Activated B cell treated with CpG ODN at 0.5 μM for 24 hours (primary cell): ENCODE data around the gene ROBO2. TPM values are rescaled to one million over a fixed set of nuclear protein-coding genes. Genes with fewer than 3 reads are reported as not detected.

ENCODE experiments used
- ATAC-seq: fragments of 200-7000 bp; cut with Tn5 transposase; one replicate; pipeline ENCODE4 v1.10.0; 2021; ENCODE audit warnings: low read depth, mild to moderate bottlenecking, moderate library complexity
- CTCF ChIA-PET: fragments of 350-600 bp; sonication (Branson Sonifier 250); formaldehyde crosslinking; loops from one replicate; lab custom pipeline; 2021; ENCODE audit warnings: antibody characterized with exemption; lab: Charles Lee
- POLR2A ChIA-PET: fragments of 350-600 bp; sonication (Branson Sonifier 250); formaldehyde crosslinking; loops from one replicate; lab custom pipeline; 2021; ENCODE audit warnings: antibody characterized with exemption; lab: Charles Lee
- DNase-seq: peaks from one replicate; pipeline ENCODE4 v3.0.0; 2022
- H3K27ac Mint-ChIP-seq: one replicate; pipeline ENCODE4 v1.8.0; 2020; ENCODE audit warnings: mixed read lengths
- H3K27me3 Mint-ChIP-seq: one replicate; pipeline ENCODE4 v1.8.0; 2021; ENCODE audit warnings: mixed read lengths
- H3K36me3 Mint-ChIP-seq: one replicate; pipeline ENCODE4 v1.8.0; 2021; ENCODE audit warnings: low read depth, mixed read lengths
- H3K4me1 Mint-ChIP-seq: one replicate; pipeline ENCODE4 v1.8.0; 2021; ENCODE audit warnings: mixed read lengths
- H3K4me3 Mint-ChIP-seq: one replicate; pipeline ENCODE4 v1.8.0; 2020; ENCODE audit warnings: mild to moderate bottlenecking, mixed read lengths
- H3K9me3 Mint-ChIP-seq: one replicate; pipeline ENCODE4 v1.8.0; 2020; ENCODE audit warnings: mixed read lengths
- CTCF ChIP-seq: fragments of 200-600 bp; IDR thresholded peaks from one replicate; pipeline ENCODE4 v1.8.0; 2022; ENCODE audit warnings: antibody characterized with exemption, mild to moderate bottlenecking
- intact Hi-C: fragments of 100-400 bp; cut with micrococcal nuclease; formaldehyde crosslinking; loops from one replicate; pipeline ENCODE4 v1.15.1; 2024
- total RNA-seq: library from RNA; stranded (reverse); gene quantifications from 2 replicates; pipeline ENCODE4 v1.2.3, GENCODE V29; 2022

The ROBO2 gene
- total RNA-seq, 1 donor from 2014 or later: not detected

GRCh38 chr3:77137559-77137958, 97.7 kb downstream of the ROBO2 start:
- no peak for TF ChIP-seq CTCF
- intact Hi-C loops: no loop called here
- Mint-ChIP-seq H3K9me3 (peaks cover 4% of the 10 kb centered on the region), H3K4me1 (no peaks in the 10 kb centered on the region), H3K4me3 (no peak overlapping the region), H3K27me3 (no peaks in the 10 kb centered on the region), H3K36me3 (no peaks in the 10 kb centered on the region), H3K27ac (no peak overlapping the region)
- ChIA-PET POLR2A (no interaction called here), CTCF (no interaction called here)
- ATAC-seq (no peak), DNase-seq (no peak)

- DNase-seq (no peak), ATAC-seq (no peak)
- no peaks in the 10 kb centered on the region for H3K27me3 Mint-ChIP-seq
- peaks cover 4% of the 10 kb centered on the region for H3K9me3 Mint-ChIP-seq
- H3K4me1 Mint-ChIP-seq: no peaks in the 10 kb centered on the region
- no peak for TF ChIP-seq CTCF
- intact Hi-C loops: no loop called here
- CTCF ChIA-PET: no interaction called here
- H3K4me3 Mint-ChIP-seq: no peak overlapping the region
- no peak overlapping the region for H3K27ac Mint-ChIP-seq
- POLR2A ChIA-PET: no interaction called here
- no peaks in the 10 kb centered on the region for H3K36me3 Mint-ChIP-seq
Observed at GRCh38 chr3:77139624-77140023, 99.7 kb downstream of the ROBO2 start.

- intact Hi-C loops: no loop called here
- CTCF ChIA-PET: no interaction called here
- DNase-seq (no peak), ATAC-seq (no peak)
- Mint-ChIP-seq H3K27me3 (no peaks in the 10 kb centered on the region), H3K9me3 (peaks cover 4% of the 10 kb centered on the region), H3K4me3 (no peak overlapping the region), H3K27ac (no peak overlapping the region), H3K4me1 (no peaks in the 10 kb centered on the region), H3K36me3 (no peaks in the 10 kb centered on the region)
- no peak for TF ChIP-seq CTCF
- POLR2A ChIA-PET: no interaction called here
Observed at GRCh38 chr3:77141423-77141822, 101.5 kb downstream of the ROBO2 start.

GRCh38 chr3:77142578-77142977, 102.7 kb downstream of the ROBO2 start:
- ATAC-seq (no peak), DNase-seq (no peak)
- intact Hi-C loops: no loop called here
- CTCF ChIA-PET: no interaction called here
- peaks cover 4% of the 10 kb centered on the region for H3K9me3 Mint-ChIP-seq
- no peak overlapping the region for H3K27ac Mint-ChIP-seq
- no peaks in the 10 kb centered on the region for H3K4me1 Mint-ChIP-seq
- H3K36me3 Mint-ChIP-seq: no peaks in the 10 kb centered on the region
- no peak overlapping the region for H3K4me3 Mint-ChIP-seq
- TF ChIP-seq CTCF: no peak
- no peaks in the 10 kb centered on the region for H3K27me3 Mint-ChIP-seq
- POLR2A ChIA-PET: no interaction called here

GRCh38 chr3:77146004-77146403, 106.1 kb downstream of the ROBO2 start:
- no peaks in the 10 kb centered on the region for H3K9me3 Mint-ChIP-seq
- no peaks in the 10 kb centered on the region for H3K36me3 Mint-ChIP-seq
- no peaks in the 10 kb centered on the region for H3K27me3 Mint-ChIP-seq
- ATAC-seq (no peak), DNase-seq (no peak)
- intact Hi-C loops: no loop called here
- no peak overlapping the region for H3K27ac Mint-ChIP-seq
- CTCF ChIA-PET: no interaction called here
- H3K4me1 Mint-ChIP-seq: no peaks in the 10 kb centered on the region
- H3K4me3 Mint-ChIP-seq: no peak overlapping the region
- POLR2A ChIA-PET: no interaction called here
- TF ChIP-seq CTCF: no peak
